IMR-90 (cell line): ENCODE measurements around the gene MAP2. TPM values are rescaled to one million over a fixed set of nuclear protein-coding genes. Genes with fewer than 3 reads are reported as not detected.

Experiments used
- ATAC-seq: fragments of 200-7000 bp; cut with Tn5 transposase; 2 replicates; pipeline ENCODE4 v1.9.1; 2020; ENCODE audit warnings: low read depth, mild to moderate bottlenecking, moderate library complexity
- BruUV-seq: library from RNA; stranded (reverse); fragments of 400-500 nt; replicated peaks from 2 replicates; lab custom pipeline; 2021; lab: Mats Ljungman, UMichigan
- CTCF ChIA-PET: fragments of 300-600 bp; formaldehyde crosslinking; extraction: SDS; loops from one replicate; lab custom pipeline; 2021; ENCODE audit warnings: antibody characterized with exemption; lab: Yijun Ruan, JAX
- POLR2A ChIA-PET: fragments of 300-600 bp; sonication (Branson Sonifier 250); formaldehyde crosslinking; loops from one replicate; lab custom pipeline; 2022; ENCODE audit warnings: antibody characterized with exemption; ENCODE audit not compliant: unreplicated experiment; lab: Charles Lee
- DNase-seq: peaks from one replicate; pipeline ENCODE4 v3.0.0; 2013
- H2AFZ ChIP-seq: replicated peaks from 2 replicates; pipeline ENCODE3; 2013; ENCODE audit warnings: low read length, mild to moderate bottlenecking; ENCODE audit not compliant: poor library complexity
- H2AK5ac ChIP-seq: 2 replicates; pipeline ENCODE4 v1.6.1; 2013; ENCODE audit warnings: low read depth, low read length, inconsistent platforms
- H2AK9ac ChIP-seq: replicated peaks from 2 replicates; pipeline ENCODE3; 2013; ENCODE audit warnings: mild to moderate bottlenecking, low read depth, low read length, moderate library complexity; ENCODE audit not compliant: poor library complexity
- H2BK120ac ChIP-seq: 2 replicates; pipeline ENCODE4 v1.6.1; 2013; ENCODE audit warnings: low read depth, low read length, inconsistent platforms
- H2BK15ac ChIP-seq: 3 replicates; pipeline ENCODE4 v1.6.1; 2013; ENCODE audit warnings: low read depth, low read length, inconsistent platforms
- H2BK20ac ChIP-seq: 2 replicates; pipeline ENCODE4 v1.6.1; 2013; ENCODE audit warnings: low read depth, mild to moderate bottlenecking, inconsistent platforms, low read length, moderate library complexity
- H2BK5ac ChIP-seq: 2 replicates; pipeline ENCODE4 v1.6.1; 2013; ENCODE audit warnings: mild to moderate bottlenecking, low read depth, low read length, inconsistent platforms; ENCODE audit not compliant: poor library complexity, severe bottlenecking
- H3K14ac ChIP-seq: replicated peaks from 2 replicates; pipeline ENCODE4 v1.6.1; 2013; ENCODE audit warnings: low read depth, low read length, inconsistent platforms
- H3K18ac ChIP-seq: 2 replicates; pipeline ENCODE4 v1.6.1; 2013; ENCODE audit warnings: low read depth, low read length, control low read depth
- H3K23ac ChIP-seq: 2 replicates; pipeline ENCODE4 v1.6.1; 2013; ENCODE audit warnings: low read depth, low read length, inconsistent platforms
- H3K27ac ChIP-seq: 2 replicates; pipeline ENCODE4 v1.5.1; 2013; ENCODE audit warnings: mild to moderate bottlenecking, control low read depth, low read length; ENCODE audit not compliant: insufficient read depth
- H3K27me3 ChIP-seq: 2 replicates; pipeline ENCODE4 v1.6.1; 2013; ENCODE audit warnings: low read length; ENCODE audit not compliant: control insufficient read depth, insufficient read depth
- H3K36me3 ChIP-seq: 2 replicates; pipeline ENCODE4 v1.6.1; 2013; ENCODE audit warnings: low read length, mixed read lengths; ENCODE audit not compliant: control insufficient read depth, insufficient read depth
- H3K4ac ChIP-seq: 2 replicates; pipeline ENCODE4 v1.6.1; 2013; ENCODE audit warnings: low read depth, low read length, inconsistent platforms
- H3K4me1 ChIP-seq: 2 replicates; pipeline ENCODE4 v1.6.1; 2013; ENCODE audit warnings: low read length, mixed read lengths; ENCODE audit not compliant: control insufficient read depth, insufficient read depth
- H3K4me2 ChIP-seq: 2 replicates; pipeline ENCODE4 v1.6.1; 2013; ENCODE audit warnings: low read depth, mild to moderate bottlenecking, control low read depth, low read length, moderate library complexity
- H3K4me3 ChIP-seq: 2 replicates; pipeline ENCODE4 v1.5.1; 2013; ENCODE audit warnings: low read depth, mild to moderate bottlenecking, control low read depth, low read length, moderate library complexity; ENCODE audit not compliant: insufficient read depth
- H3K56ac ChIP-seq: 2 replicates; pipeline ENCODE4 v1.6.1; 2013; ENCODE audit warnings: low read length, inconsistent platforms; ENCODE audit not compliant: insufficient read depth; ENCODE audit errors: extremely low read depth
- H3K79me1 ChIP-seq, 2 experiments: 2 replicates each; pipeline ENCODE4 v1.6.1; 2013; ENCODE audit warnings: low read length in 2 of 2, inconsistent platforms in 1 of 2, low read depth in 1 of 2
- H3K9ac ChIP-seq: 2 replicates; pipeline ENCODE4 v1.6.1; 2013; ENCODE audit warnings: low read depth, low read length, control low read depth
- H3K9me1 ChIP-seq: 2 replicates; pipeline ENCODE4 v1.6.1; 2013; ENCODE audit warnings: low read length, inconsistent platforms; ENCODE audit not compliant: insufficient read depth
- H3K9me3 ChIP-seq: 2 replicates; pipeline ENCODE4 v1.6.1; 2013; ENCODE audit warnings: low read length; ENCODE audit not compliant: control insufficient read depth, insufficient read depth
- H4K20me1 ChIP-seq: 2 replicates; pipeline ENCODE4 v1.6.1; 2013; ENCODE audit warnings: low read length, inconsistent platforms; ENCODE audit not compliant: insufficient read depth
- H4K5ac ChIP-seq: 2 replicates; pipeline ENCODE4 v1.6.1; 2013; ENCODE audit warnings: mild to moderate bottlenecking, low read depth, low read length, control low read depth
- H4K8ac ChIP-seq, 2 experiments: 2 replicates each; pipeline ENCODE4 v1.6.1; 2013; ENCODE audit warnings: low read depth in 2 of 2, low read length in 2 of 2, control low read depth in 1 of 2, inconsistent platforms in 1 of 2
- H4K91ac ChIP-seq: 2 replicates; pipeline ENCODE4 v1.6.1; 2013; ENCODE audit warnings: low read depth, low read length, inconsistent platforms; ENCODE audit not compliant: insufficient read depth
- BHLHE40 ChIP-seq: fragments of 150-350 bp; IDR thresholded peaks from 2 replicates; pipeline ENCODE4 v1.6.1; 2016; ENCODE audit warnings: mild to moderate bottlenecking, low read depth, low read length
- CEBPB ChIP-seq: IDR thresholded peaks from 2 replicates; pipeline ENCODE4 v1.6.1; 2012; ENCODE audit warnings: low read depth, low read length, improper control_type of control experiment
- CHD1 ChIP-seq: IDR thresholded peaks from 2 replicates; pipeline ENCODE4 v1.6.1; 2012; ENCODE audit warnings: low read depth, low read length, improper control_type of control experiment
- MAFK ChIP-seq: IDR thresholded peaks from 2 replicates; pipeline ENCODE4 v1.6.1; 2012; ENCODE audit warnings: low read depth, low read length, improper control_type of control experiment
- MAZ ChIP-seq: IDR thresholded peaks from 2 replicates; pipeline ENCODE4 v1.6.1; 2012; ENCODE audit warnings: low read depth, mild to moderate bottlenecking, low read length, improper control_type of control experiment, moderate library complexity, borderline replicate concordance
- MXI1 ChIP-seq: IDR thresholded peaks from 2 replicates; pipeline ENCODE4 v1.6.1; 2012; ENCODE audit warnings: low read depth, mild to moderate bottlenecking, low read length, moderate library complexity, borderline replicate concordance
- NFE2L2 ChIP-seq: fragments of 150-350 bp; IDR thresholded peaks from 2 replicates; pipeline ENCODE4 v1.6.1; 2016; ENCODE audit warnings: low read depth, mild to moderate bottlenecking, low read length
- RAD21 ChIP-seq: IDR thresholded peaks from 2 replicates; pipeline ENCODE4 v1.6.1; 2012; ENCODE audit warnings: low read length, improper control_type of control experiment
- RFX5 ChIP-seq: IDR thresholded peaks from 2 replicates; pipeline ENCODE4 v1.8.0; 2012; ENCODE audit warnings: low read depth, mild to moderate bottlenecking, low read length, moderate library complexity
- WGBS, 2 experiments: methylation state at CpG; one replicate each; pipeline versions ENCODE4 v1.1.5 to v1.1.7; 2013; ENCODE audit warnings: missing lambda C conversion rate in 2 of 2; ENCODE audit not compliant: insufficient read length in 1 of 2; ENCODE audit errors: extremely low coverage in 2 of 2; 5-methylcytosine and 5-hydroxymethylcytosine counted together
- dilution Hi-C: fragments of 300-500 bp; cut with HindIII; formaldehyde crosslinking; loops from one replicate; pipeline ENCODE4 v1.14.3; 2018; ENCODE audit warnings: low sequenced_read_pairs; ENCODE audit not compliant: unreplicated experiment
- in situ Hi-C: fragments of 300-500 bp; cut with MboI; formaldehyde crosslinking; loops from 3 replicates; pipeline ENCODE4 v1.14.3; 2019; ENCODE audit warnings: low sequenced_read_pairs, inconsistent platforms, mixed read lengths
- intact Hi-C: fragments of 100-400 bp; cut with micrococcal nuclease; formaldehyde crosslinking; loops from 2 replicates; pipeline ENCODE4 v1.10.0; 2022
- polyA plus RNA-seq, 3 experiments: library from polyadenylated mRNA; depleted of rRNA; stranded (reverse); fragments of >200 nt; gene quantifications; 2 replicates each; pipeline ENCODE4 v1.2.3, GENCODE V29; 2012; ENCODE audit warnings: low replicate concordance in 1 of 3
- total RNA-seq: library from RNA; depleted of rRNA; stranded (reverse); fragments of >200 nt; gene quantifications from 2 replicates; pipeline ENCODE4 v1.2.3, GENCODE V29; 2012
- TF ChIP-seq, protein P1 (sequence below): fragments of 150-350 bp; IDR thresholded peaks from 2 replicates; pipeline ENCODE4 v1.6.1; 2016; ENCODE audit warnings: low read depth, mild to moderate bottlenecking, low read length, moderate library complexity, borderline replicate concordance
- TF ChIP-seq, protein P2 (sequence below): fragments of 150-350 bp; IDR thresholded peaks from 2 replicates; pipeline ENCODE4 v1.6.1; 2017; ENCODE audit warnings: mild to moderate bottlenecking, antibody characterized with exemption, low read length, low read depth
- TF ChIP-seq, protein P3 (sequence below): conservative IDR thresholded peaks from 2 replicates; pipeline ENCODE4 v1.5.1; 2012; ENCODE audit warnings: mild to moderate bottlenecking, low read depth, low read length, improper control_type of control experiment

Gene MAP2
- total and polyA plus RNA-seq, 2 of the 4 experiments (the other 2 are of a cell fraction), result 0.29 to 0.36 TPM

DNA sequence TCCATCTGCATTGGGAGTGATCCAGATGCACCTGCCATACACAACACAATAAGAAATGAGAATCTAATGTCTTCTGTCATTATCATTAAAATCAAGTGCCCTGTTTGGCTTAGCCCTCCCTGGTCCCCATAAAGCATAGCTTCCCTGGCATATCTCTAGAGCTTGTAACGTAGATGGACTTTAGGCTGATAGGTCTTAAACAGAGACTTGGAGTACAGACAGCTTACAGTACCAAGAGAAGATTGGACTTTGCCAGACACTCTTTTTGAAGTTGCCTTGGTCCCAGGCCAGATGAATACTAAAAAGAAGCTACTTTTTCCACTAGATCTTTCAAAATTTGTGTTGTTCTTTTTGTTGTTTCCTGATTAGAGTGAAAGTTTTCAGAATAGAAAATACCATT is 261.5 kb downstream of the MAP2 start:
- H3K4me3 ChIP-seq, result no peak overlapping the region
- no peak overlapping the region for H2BK120ac ChIP-seq
- intact Hi-C loops (no loop called here), dilution Hi-C loops (no loop called here), in situ Hi-C loops (no loop called here)
- no peak overlapping the region for H3K56ac ChIP-seq
- CTCF ChIA-PET, result no interaction called here
- H3K23ac ChIP-seq, result no peak overlapping the region
- H3K36me3 ChIP-seq, result no peaks in the 10 kb centered on the region
- no peak overlapping the region for H3K9ac ChIP-seq
- no peak overlapping the region for H2BK20ac ChIP-seq
- H3K27ac ChIP-seq, result no peak overlapping the region
- BruUV-seq, result no TSS peak
- no peaks in the 10 kb centered on the region for H3K9me3 ChIP-seq
- H2AK9ac ChIP-seq, result no peak overlapping the region
- H3K9me1 ChIP-seq, result no peaks in the 10 kb centered on the region
- no peak overlapping the region for H4K8ac ChIP-seq
- H3K14ac ChIP-seq, result no peak overlapping the region
- no peak overlapping the region for H2AK5ac ChIP-seq
- H2AFZ ChIP-seq, result no peak overlapping the region
- no peak overlapping the region for H3K4ac ChIP-seq
- no peak overlapping the region for H3K4me2 ChIP-seq
- no peaks in the 10 kb centered on the region for H3K4me1 ChIP-seq
- no peak overlapping the region for H2BK5ac ChIP-seq
- no CpG with 5 or more reads among the region's 1 CpG for WGBS, 2 experiments
- POLR2A ChIA-PET, result no interaction called here
- H4K5ac ChIP-seq, result no peak overlapping the region
- DNase-seq (no peak), ATAC-seq (no peak)
- H2BK15ac ChIP-seq, result no peak overlapping the region
- TF ChIP-seq MXI1 (no peak), CEBPB (no peak), MAZ (no peak), RFX5 (no peak), CHD1 (no peak), BHLHE40 (no peak), RAD21 (no peak), MAFK (no peak), NFE2L2 (no peak)
- TF ChIP-seq, protein P1, sequence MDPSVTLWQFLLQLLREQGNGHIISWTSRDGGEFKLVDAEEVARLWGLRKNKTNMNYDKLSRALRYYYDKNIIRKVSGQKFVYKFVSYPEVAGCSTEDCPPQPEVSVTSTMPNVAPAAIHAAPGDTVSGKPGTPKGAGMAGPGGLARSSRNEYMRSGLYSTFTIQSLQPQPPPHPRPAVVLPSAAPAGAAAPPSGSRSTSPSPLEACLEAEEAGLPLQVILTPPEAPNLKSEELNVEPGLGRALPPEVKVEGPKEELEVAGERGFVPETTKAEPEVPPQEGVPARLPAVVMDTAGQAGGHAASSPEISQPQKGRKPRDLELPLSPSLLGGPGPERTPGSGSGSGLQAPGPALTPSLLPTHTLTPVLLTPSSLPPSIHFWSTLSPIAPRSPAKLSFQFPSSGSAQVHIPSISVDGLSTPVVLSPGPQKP, result no peak
- TF ChIP-seq, protein P2, sequence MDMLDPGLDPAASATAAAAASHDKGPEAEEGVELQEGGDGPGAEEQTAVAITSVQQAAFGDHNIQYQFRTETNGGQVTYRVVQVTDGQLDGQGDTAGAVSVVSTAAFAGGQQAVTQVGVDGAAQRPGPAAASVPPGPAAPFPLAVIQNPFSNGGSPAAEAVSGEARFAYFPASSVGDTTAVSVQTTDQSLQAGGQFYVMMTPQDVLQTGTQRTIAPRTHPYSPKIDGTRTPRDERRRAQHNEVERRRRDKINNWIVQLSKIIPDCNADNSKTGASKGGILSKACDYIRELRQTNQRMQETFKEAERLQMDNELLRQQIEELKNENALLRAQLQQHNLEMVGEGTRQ, result no peak
- TF ChIP-seq, protein P3, sequence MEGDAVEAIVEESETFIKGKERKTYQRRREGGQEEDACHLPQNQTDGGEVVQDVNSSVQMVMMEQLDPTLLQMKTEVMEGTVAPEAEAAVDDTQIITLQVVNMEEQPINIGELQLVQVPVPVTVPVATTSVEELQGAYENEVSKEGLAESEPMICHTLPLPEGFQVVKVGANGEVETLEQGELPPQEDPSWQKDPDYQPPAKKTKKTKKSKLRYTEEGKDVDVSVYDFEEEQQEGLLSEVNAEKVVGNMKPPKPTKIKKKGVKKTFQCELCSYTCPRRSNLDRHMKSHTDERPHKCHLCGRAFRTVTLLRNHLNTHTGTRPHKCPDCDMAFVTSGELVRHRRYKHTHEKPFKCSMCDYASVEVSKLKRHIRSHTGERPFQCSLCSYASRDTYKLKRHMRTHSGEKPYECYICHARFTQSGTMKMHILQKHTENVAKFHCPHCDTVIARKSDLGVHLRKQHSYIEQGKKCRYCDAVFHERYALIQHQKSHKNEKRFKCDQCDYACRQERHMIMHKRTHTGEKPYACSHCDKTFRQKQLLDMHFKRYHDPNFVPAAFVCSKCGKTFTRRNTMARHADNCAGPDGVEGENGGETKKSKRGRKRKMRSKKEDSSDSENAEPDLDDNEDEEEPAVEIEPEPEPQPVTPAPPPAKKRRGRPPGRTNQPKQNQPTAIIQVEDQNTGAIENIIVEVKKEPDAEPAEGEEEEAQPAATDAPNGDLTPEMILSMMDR, result no peak
- H4K20me1 ChIP-seq, result no peaks in the 10 kb centered on the region
- H3K79me1 ChIP-seq, result no peaks in the 10 kb centered on the region
- H3K18ac ChIP-seq, result no peak overlapping the region
- no peaks in the 10 kb centered on the region for H3K27me3 ChIP-seq
- H4K91ac ChIP-seq, result no peak overlapping the region
